H1 (cell line): ENCODE data around the gene OBSL1. TPM values are rescaled to one million over a fixed set of nuclear protein-coding genes. Genes with fewer than 3 reads are reported as not detected.

Experiments used
- ASH2L ChIP-seq: fragments of 200-600, 300-600 bp; sonication (generic); IDR thresholded peaks from one replicate; pipeline ENCODE4 v1.7.1; 2017; ENCODE audit warnings: low read length
- CHD1 ChIP-seq: IDR thresholded peaks from 2 replicates; pipeline ENCODE4 v1.6.1; 2012; ENCODE audit warnings: low read depth, low read length, improper control_type of control experiment
- FOSL1 ChIP-seq: IDR thresholded peaks from 2 replicates; pipeline ENCODE4 v1.6.1; 2011; ENCODE audit warnings: mild to moderate bottlenecking, low read depth, low read length, moderate library complexity; ENCODE audit not compliant: insufficient read depth
- MAFK ChIP-seq: IDR thresholded peaks from 2 replicates; pipeline ENCODE4 v1.6.1; 2012; ENCODE audit warnings: low read depth, mild to moderate bottlenecking, improper control_type of control experiment, low read length
- RFX5 ChIP-seq: IDR thresholded peaks from 2 replicates; pipeline ENCODE4 v1.6.1; 2011; ENCODE audit warnings: low read depth, low read length, improper control_type of control experiment, borderline replicate concordance
- TBP ChIP-seq: IDR thresholded peaks from 2 replicates; pipeline ENCODE4 v1.6.1; 2011; ENCODE audit warnings: low read depth, low read length, improper control_type of control experiment
- polyA plus RNA-seq, 7 experiments: library from polyadenylated mRNA; depleted of rRNA in 3 of 7; stranded (reverse) in 5 of 7; unstranded in 2 of 7; fragments of >200 nt in 5 of 7; fragments of 200-250 nt in 2 of 7; gene quantifications; 1 replicate in 5 of 7; 2 replicates in 1 of 7; 4 replicates in 1 of 7; pipeline versions ENCODE4 v1.2.1 to v1.2.3, GENCODE V29; 2011 to 2013; ENCODE audit warnings: missing spikeins in 2 of 7, mixed read lengths in 2 of 7
- total RNA-seq: library from RNA; stranded (reverse); fragmentation: NEBNext Ultra II Directional; extraction: Animal tissue kit (Norgen Biotek cat#: 25700); gene quantifications from 2 replicates; pipeline ENCODE4 v1.2.1, GENCODE V29; 2021
- TF ChIP-seq, protein P1 (sequence below): IDR thresholded peaks from 2 replicates; pipeline ENCODE4 v1.6.1; 2012; ENCODE audit warnings: inconsistent platforms

Gene OBSL1
- total and polyA plus RNA-seq, 2 of the 8 experiments (the other 6 are each of a cell fraction or from before 2014, with no cell fraction given) = 116 to 127 TPM

- TF ChIP-seq FOSL1 (no peak), ASH2L (peak; percentile 83), RFX5 (no peak), TBP (no peak), MAFK (peak; percentile 46; the same call in 1 of the 2 replicates), CHD1 (no peak)
- TF ChIP-seq, protein P1, sequence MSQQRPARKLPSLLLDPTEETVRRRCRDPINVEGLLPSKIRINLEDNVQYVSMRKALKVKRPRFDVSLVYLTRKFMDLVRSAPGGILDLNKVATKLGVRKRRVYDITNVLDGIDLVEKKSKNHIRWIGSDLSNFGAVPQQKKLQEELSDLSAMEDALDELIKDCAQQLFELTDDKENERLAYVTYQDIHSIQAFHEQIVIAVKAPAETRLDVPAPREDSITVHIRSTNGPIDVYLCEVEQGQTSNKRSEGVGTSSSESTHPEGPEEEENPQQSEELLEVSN = peak; percentile 41; the same call in 1 of the 2 replicates
- TF ChIP-seq, all 59 proteins: peak for 13
Observed at GRCh38 chr2:219576505-219577388, 5.4 kb upstream of the OBSL1 start (continued).
